GM18909 (cell line): Measurements from ENCODE around the gene PPID.
"Not testable (repeated sequence)": the region's sequence is repeated elsewhere in the genome, so short reads cannot be mapped to it uniquely, and the experiment has no call there.

ENCODE experiments used
- ATAC-seq: cut with Tn5 transposase; IDR thresholded peaks from one replicate; pipeline ENCODE4 v1.9.1; 2021; ENCODE audit warnings: mild to moderate bottlenecking; ENCODE audit not compliant: unreplicated experiment, poor library complexity

PPID gene

GRCh38 chr4:158670975-158671664 lies 52.1 kb downstream of the PPID start:
- ATAC-seq: peak; percentile 32

GRCh38 chr4:158669310-158669709 lies 53.9 kb downstream of the PPID start:
- ATAC-seq: no peak

- no peak for ATAC-seq
These were observed 55.5 kb downstream of the PPID start for GRCh38 chr4:158667651-158668198.

GRCh38 chr4:158666892-158667291 lies 56.3 kb downstream of the PPID start:
- ATAC-seq: no peak

- no peak for ATAC-seq
These were observed 58.4 kb downstream of the PPID start for GRCh38 chr4:158664806-158665205.

GRCh38 chr4:158663707-158664625 lies 59.2 kb downstream of the PPID start:
- ATAC-seq: not testable (repeated sequence)

- not testable (repeated sequence) for ATAC-seq
These were observed 59.9 kb downstream of the PPID start for GRCh38 chr4:158663255-158663654.
